Parathyroid adenoma (tissue), 2 donors: ENCODE measurements around the gene DPH5.

Source experiments
- H2AFZ ChIP-seq: fragments of 300-600 bp; sonication (generic); one replicate; pipeline ENCODE4 v1.7.0; 2017; ENCODE audit warnings: antibody characterized with exemption, mild to moderate bottlenecking
- H3K27ac ChIP-seq: fragments of 300-600 bp; sonication (generic); one replicate; pipeline ENCODE4 v1.7.0; 2017
- H3K27me3 ChIP-seq: fragments of 300-600 bp; sonication (generic); one replicate; pipeline ENCODE4 v1.7.0; 2017; ENCODE audit warnings: low read length; ENCODE audit not compliant: control insufficient read depth, insufficient read depth
- H3K36me3 ChIP-seq: fragments of 300-600 bp; sonication (generic); one replicate; pipeline ENCODE4 v1.7.0; 2017; ENCODE audit warnings: low read length; ENCODE audit not compliant: control insufficient read depth, insufficient read depth
- H3K4me1 ChIP-seq: fragments of 300-600 bp; sonication (generic); one replicate; pipeline ENCODE4 v1.7.0; 2017; ENCODE audit warnings: control low read depth
- H3K4me2 ChIP-seq: fragments of 300-600 bp; sonication (generic); one replicate; pipeline ENCODE4 v1.7.0; 2017; ENCODE audit warnings: low read length
- H3K4me3 ChIP-seq: fragments of 300-600 bp; sonication (generic); one replicate; pipeline ENCODE4 v1.7.0; 2017; ENCODE audit warnings: low read depth, low read length
- H3K79me2 ChIP-seq: fragments of 300-600 bp; sonication (generic); one replicate; pipeline ENCODE4 v1.7.0; 2017; ENCODE audit warnings: control low read depth
- H3K9ac ChIP-seq: fragments of 300-600 bp; sonication (generic); one replicate; pipeline ENCODE4 v1.7.0; 2017; ENCODE audit warnings: mild to moderate bottlenecking
- H3K9me3 ChIP-seq: fragments of 300-600 bp; sonication (generic); one replicate; pipeline ENCODE4 v1.7.0; 2017; ENCODE audit warnings: low read length; ENCODE audit not compliant: control insufficient read depth
- CTCF ChIP-seq: fragments of 300-600 bp; sonication (generic); IDR thresholded peaks from one replicate; pipeline ENCODE4 v1.7.0; 2017; ENCODE audit warnings: antibody characterized with exemption, mild to moderate bottlenecking
- donor health status: primary hyperparathyroidism.

Gene DPH5

GRCh38 chr1:101013776-101014175, 11.8 kb downstream of the DPH5 start:
- Histone ChIP-seq H3K36me3 (no peaks in the 10 kb centered on the region), H3K4me2 (no peak overlapping the region), H3K79me2 (no peaks in the 10 kb centered on the region), H3K9ac (no peak overlapping the region), H3K4me3 (no peak overlapping the region), H3K27ac (no peak overlapping the region), H2AFZ (no peak overlapping the region), H3K27me3 (no peaks in the 10 kb centered on the region), H3K9me3 (no peaks in the 10 kb centered on the region), H3K4me1 (no peaks in the 10 kb centered on the region)
- TF ChIP-seq CTCF = no peak

GRCh38 chr1:101008229-101008834, 17.3 kb downstream of the DPH5 start:
- no peak overlapping the region for H3K4me3 ChIP-seq
- no peak overlapping the region for H3K27ac ChIP-seq
- no peaks in the 10 kb centered on the region for H3K36me3 ChIP-seq
- H3K79me2 ChIP-seq = no peaks in the 10 kb centered on the region
- no peak for TF ChIP-seq CTCF
- H3K9me3 ChIP-seq = no peaks in the 10 kb centered on the region
- H3K4me1 ChIP-seq = no peaks in the 10 kb centered on the region
- H3K9ac ChIP-seq = no peak overlapping the region
- H2AFZ ChIP-seq = no peak overlapping the region
- no peaks in the 10 kb centered on the region for H3K27me3 ChIP-seq
- no peak overlapping the region for H3K4me2 ChIP-seq

GRCh38 chr1:101006553-101006952, 19.0 kb downstream of the DPH5 start:
- TF ChIP-seq CTCF = no peak
- Histone ChIP-seq H2AFZ (no peak overlapping the region), H3K4me3 (no peak overlapping the region), H3K27me3 (no peaks in the 10 kb centered on the region), H3K27ac (no peak overlapping the region), H3K9me3 (no peaks in the 10 kb centered on the region), H3K9ac (no peak overlapping the region), H3K4me1 (no peaks in the 10 kb centered on the region), H3K36me3 (no peaks in the 10 kb centered on the region), H3K79me2 (no peaks in the 10 kb centered on the region), H3K4me2 (no peak overlapping the region)

GRCh38 chr1:101005871-101006270, 19.7 kb downstream of the DPH5 start:
- Histone ChIP-seq H3K27ac (no peak overlapping the region), H3K4me2 (no peak overlapping the region)

More at GRCh38 chr1:101005871-101006270, 19.7 kb downstream of the DPH5 start:
- no peak overlapping the region for H3K9ac ChIP-seq
- H3K9me3 ChIP-seq = no peaks in the 10 kb centered on the region
- no peaks in the 10 kb centered on the region for H3K36me3 ChIP-seq
- TF ChIP-seq CTCF = no peak
- no peaks in the 10 kb centered on the region for H3K27me3 ChIP-seq
- no peaks in the 10 kb centered on the region for H3K79me2 ChIP-seq
- no peaks in the 10 kb centered on the region for H3K4me1 ChIP-seq
- no peak overlapping the region for H2AFZ ChIP-seq
- H3K4me3 ChIP-seq = no peak overlapping the region
